GM23338 (cell line): ENCODE results near the gene ANKH. TPM values are rescaled to one million over a fixed set of nuclear protein-coding genes. Genes with fewer than 3 reads are reported as not detected.

Experiments used
- ATAC-seq: fragments of 200-7000 bp; cut with Tn5 transposase; 3 replicates; pipeline ENCODE4 v1.9.1; 2020
- DNase-seq: peaks from one replicate; pipeline ENCODE4 v3.0.0-alpha.2; 2015; ENCODE audit warnings: low spot score
- H2AFZ ChIP-seq: fragments of 200-600 bp; sonication (generic); 2 replicates; pipeline ENCODE4 v1.8.0; 2016; ENCODE audit warnings: antibody characterized with exemption, mild to moderate bottlenecking, moderate library complexity
- H3F3A ChIP-seq: fragments of 200-600 bp; sonication (generic); replicated peaks from 2 replicates; pipeline ENCODE4 v1.8.0; 2017; ENCODE audit warnings: antibody characterized with exemption, mixed run types, low read depth
- H3K27ac ChIP-seq: fragments of 200-600 bp; sonication (generic); 2 replicates; pipeline ENCODE4 v1.6.1; 2016; ENCODE audit warnings: low read depth
- H3K27me3 ChIP-seq: fragments of 200-600 bp; sonication (generic); 2 replicates; pipeline ENCODE4 v1.8.0; 2016; ENCODE audit warnings: mild to moderate bottlenecking, mixed run types, moderate library complexity; ENCODE audit not compliant: insufficient read depth
- H3K36me3 ChIP-seq: fragments of 200-600 bp; sonication (generic); 2 replicates; pipeline ENCODE4 v1.8.0; 2016; ENCODE audit warnings: mild to moderate bottlenecking; ENCODE audit not compliant: insufficient read depth
- H3K4me1 ChIP-seq: fragments of 200-600 bp; sonication (generic); 2 replicates; pipeline ENCODE4 v1.8.0; 2016; ENCODE audit warnings: mild to moderate bottlenecking, moderate library complexity; ENCODE audit not compliant: insufficient read depth
- H3K4me2 ChIP-seq: fragments of 200-600 bp; sonication (generic); 2 replicates; pipeline ENCODE4 v1.7.1; 2017; ENCODE audit warnings: mixed run types
- H3K4me3 ChIP-seq: fragments of 200-600 bp; sonication (generic); 2 replicates; pipeline ENCODE4 v1.6.1; 2016; ENCODE audit warnings: mixed run types
- H3K79me2 ChIP-seq: fragments of 200-600 bp; sonication (generic); replicated peaks from 2 replicates; pipeline ENCODE4 v1.8.0; 2017; ENCODE audit warnings: mild to moderate bottlenecking; ENCODE audit not compliant: insufficient read depth
- H3K9me2 ChIP-seq: fragments of 200-600 bp; sonication (generic); 2 replicates; pipeline ENCODE4 v1.8.0; 2017; ENCODE audit not compliant: insufficient read depth
- H4K20me1 ChIP-seq: fragments of 200-600 bp; sonication (generic); replicated peaks from 2 replicates; pipeline ENCODE4 v1.8.0; 2017; ENCODE audit warnings: mild to moderate bottlenecking; ENCODE audit not compliant: insufficient read depth
- H3K27ac Mint-ChIP-seq: 2 replicates; pipeline ENCODE4 v1.8.0; 2020; ENCODE audit warnings: inconsistent platforms, mild to moderate bottlenecking, moderate library complexity, mixed read lengths
- H3K27me3 Mint-ChIP-seq: 3 replicates; pipeline ENCODE4 v1.8.0; 2022; ENCODE audit warnings: low read depth, mild to moderate bottlenecking, moderate library complexity, mixed read lengths, inconsistent platforms; ENCODE audit not compliant: insufficient read depth, poor library complexity
- H3K36me3 Mint-ChIP-seq: 3 replicates; pipeline ENCODE4 v1.8.0; 2021; ENCODE audit warnings: low read depth, mild to moderate bottlenecking, inconsistent platforms, moderate library complexity, mixed read lengths
- H3K4me1 Mint-ChIP-seq: 3 replicates; pipeline ENCODE4 v1.8.0; 2020; ENCODE audit warnings: mild to moderate bottlenecking, inconsistent platforms, mixed read lengths
- H3K4me3 Mint-ChIP-seq: 3 replicates; pipeline ENCODE4 v1.8.0; 2021; ENCODE audit warnings: moderate library complexity, mild to moderate bottlenecking, inconsistent platforms, mixed read lengths
- H3K9me3 Mint-ChIP-seq: 3 replicates; pipeline ENCODE4 v1.8.0; 2020; ENCODE audit warnings: moderate library complexity, mild to moderate bottlenecking, inconsistent platforms, mixed read lengths
- CREB1 ChIP-seq: fragments of 250-450 bp; sonication (Bioruptor Pico); IDR thresholded peaks from 2 replicates; pipeline ENCODE4 v1.5.0; 2020; ENCODE audit warnings: low read depth, mild to moderate bottlenecking, moderate library complexity
- CTCF ChIP-seq, 2 experiments: fragments of 200-600 bp in 1 of 2; sonication (generic) in 1 of 2; conservative IDR thresholded peaks; 2 replicates each; pipeline versions ENCODE4 v1.5.1 to v1.6.1; 2016 to 2017; ENCODE audit warnings: antibody characterized with exemption in 2 of 2, low read depth in 2 of 2, mild to moderate bottlenecking in 2 of 2, moderate library complexity in 1 of 2
- ETS1 ChIP-seq: IDR thresholded peaks from 2 replicates; pipeline ENCODE4 v1.6.1; 2016; ENCODE audit warnings: antibody characterized with exemption
- EZH2 ChIP-seq: fragments of 200-600 bp; sonication (generic); IDR thresholded peaks from one replicate; pipeline ENCODE4 v1.8.0; 2017; ENCODE audit warnings: antibody characterized with exemption, mild to moderate bottlenecking, low read depth; ENCODE audit not compliant: unreplicated experiment
- EZH2phosphoT487 ChIP-seq: fragments of 200-600 bp; sonication (generic); IDR thresholded peaks from one replicate; pipeline ENCODE4 v1.8.1; 2018; ENCODE audit warnings: antibody characterized with exemption; ENCODE audit not compliant: unreplicated experiment
- JUNB ChIP-seq: IDR thresholded peaks from one replicate; pipeline ENCODE4 v1.6.1; 2016; ENCODE audit warnings: antibody characterized with exemption; ENCODE audit not compliant: unreplicated experiment
- NANOG ChIP-seq: IDR thresholded peaks from 2 replicates; pipeline ENCODE4 v1.6.1; 2016; ENCODE audit warnings: antibody characterized with exemption, borderline replicate concordance
- POLR2AphosphoS5 ChIP-seq: IDR thresholded peaks from 2 replicates; pipeline ENCODE4 v1.6.1; 2016; ENCODE audit warnings: antibody characterized with exemption, low read depth
- REST ChIP-seq: IDR thresholded peaks from one replicate; pipeline ENCODE4 v1.6.1; 2018; ENCODE audit warnings: antibody characterized with exemption; ENCODE audit not compliant: unreplicated experiment
- STAT1 ChIP-seq: IDR thresholded peaks from one replicate; pipeline ENCODE4 v1.6.1; 2016; ENCODE audit warnings: antibody characterized with exemption; ENCODE audit not compliant: unreplicated experiment
- ZNF114 ChIP-seq: fragments of 250-450 bp; sonication (Bioruptor Pico); IDR thresholded peaks from 2 replicates; pipeline ENCODE4 v1.5.0; 2020; ENCODE audit warnings: mild to moderate bottlenecking, moderate library complexity
- ZNF331 ChIP-seq: fragments of 250-450 bp; sonication (Bioruptor Pico); IDR thresholded peaks from 2 replicates; pipeline ENCODE4 v1.5.0; 2020; ENCODE audit warnings: low read depth, mild to moderate bottlenecking, moderate library complexity
- ZNF462 ChIP-seq: fragments of 250-450 bp; sonication (Bioruptor Pico); IDR thresholded peaks from 2 replicates; pipeline ENCODE4 v1.5.0; 2020; ENCODE audit warnings: mild to moderate bottlenecking, moderate library complexity
- polyA plus RNA-seq: library from polyadenylated mRNA; unstranded; fragments of >200 nt; fragmentation: Nextera tagmentation; extraction: Ambion mirVana; gene quantifications from 2 replicates; pipeline ENCODE4 v1.2.1, GENCODE V29; 2016
- total RNA-seq: library from RNA; depleted of rRNA; stranded (reverse); fragments of >200 nt; shearing (Covaris generic); gene quantifications from 2 replicates; pipeline ENCODE4 v1.2.3, GENCODE V29; 2014

The ANKH gene
- total and polyA plus RNA-seq, 2 experiments from 2014 or later, result 5.0 to 6.1 TPM

GRCh38 chr5:14901462-14902051 lies 30.0 kb upstream of the ANKH start:
- H3K27ac Mint-ChIP-seq, result no peak overlapping the region
- no peak overlapping the region for H3K4me3 ChIP-seq
- H3K4me3 Mint-ChIP-seq, result no peak overlapping the region
- no peaks in the 10 kb centered on the region for H3K79me2 ChIP-seq
- H3F3A ChIP-seq, result no peaks in the 10 kb centered on the region
- H3K27me3 ChIP-seq, result no peaks in the 10 kb centered on the region
- H3K4me1 Mint-ChIP-seq, result no peaks in the 10 kb centered on the region
- no peak for DNase-seq
- no peaks in the 10 kb centered on the region for H3K4me1 ChIP-seq
- no peak overlapping the region for H3K4me2 ChIP-seq
- H3K27ac ChIP-seq, result no peak overlapping the region
- H3K9me3 Mint-ChIP-seq, result no peaks in the 10 kb centered on the region
- no peaks in the 10 kb centered on the region for H3K36me3 ChIP-seq
- TF ChIP-seq JUNB (no peak), REST (no peak), NANOG (no peak), EZH2phosphoT487 (no peak), ETS1 (no peak), EZH2 (no peak), STAT1 (no peak), ZNF462 (CRISPR knock-in tag) (no peak), CTCF (conservative IDR thresholded peaks at IDR 0.05; ENCODE audit: low read depth in 2 of 2) (no peak), ZNF114 (no peak), ZNF331 (no peak), POLR2AphosphoS5 (no peak), CREB1 (CRISPR knock-in tag) (no peak)
- no peak for ATAC-seq
- H2AFZ ChIP-seq, result peak overlapping the region; percentile 80; the same call in 1 of the 2 replicates
- H3K9me2 ChIP-seq, result no peaks in the 10 kb centered on the region
- H4K20me1 ChIP-seq, result no peaks in the 10 kb centered on the region
- H3K27me3 Mint-ChIP-seq, result peaks cover 1% of the 10 kb centered on the region
- no peaks in the 10 kb centered on the region for H3K36me3 Mint-ChIP-seq
